ENCODE measurements around the gene EPHB2.

The EPHB2 gene

GRCh38 chr1:22889213-22889827, 178.7 kb downstream of the EPHB2 start:
- DNase-seq = peak in 1 of 2 donors; percentile 6

GRCh38 chr1:22892789-22893188, 182.2 kb downstream of the EPHB2 start:
- DNase-seq = no peak

GRCh38 chr1:22893292-22893691, 182.7 kb downstream of the EPHB2 start:
- no peak for DNase-seq

DNA sequence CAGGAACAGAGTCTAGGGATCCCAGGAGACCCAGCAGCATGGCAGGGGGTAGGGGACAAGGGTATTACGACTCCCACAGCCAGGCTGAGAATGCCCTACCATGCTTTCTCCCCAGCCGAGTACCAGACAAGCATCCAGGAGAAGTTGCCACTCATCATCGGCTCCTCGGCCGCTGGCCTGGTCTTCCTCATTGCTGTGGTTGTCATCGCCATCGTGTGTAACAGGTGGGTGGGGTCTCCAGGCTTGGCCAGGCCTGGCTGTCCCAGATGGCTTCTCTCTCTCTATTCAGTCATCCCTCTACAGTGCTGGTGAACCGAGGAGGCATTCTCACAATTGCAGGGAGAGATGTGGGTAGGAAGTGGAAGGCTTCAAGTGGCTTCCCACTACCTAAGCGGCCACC, 184.7 kb downstream of the EPHB2 start:
- no peak for DNase-seq

GRCh38 chr1:22896184-22896583, 185.5 kb downstream of the EPHB2 start:
- no peak for DNase-seq

GRCh38 chr1:22900451-22900850, 189.8 kb downstream of the EPHB2 start:
- DNase-seq = no peak

- no peak for DNase-seq
These were observed 192.5 kb downstream of the EPHB2 start for GRCh38 chr1:22903113-22903512.

GRCh38 chr1:22906968-22907367, 196.3 kb downstream of the EPHB2 start:
- no peak for DNase-seq

GRCh38 chr1:22907528-22907927, 196.9 kb downstream of the EPHB2 start:
- DNase-seq = no peak

DNA sequence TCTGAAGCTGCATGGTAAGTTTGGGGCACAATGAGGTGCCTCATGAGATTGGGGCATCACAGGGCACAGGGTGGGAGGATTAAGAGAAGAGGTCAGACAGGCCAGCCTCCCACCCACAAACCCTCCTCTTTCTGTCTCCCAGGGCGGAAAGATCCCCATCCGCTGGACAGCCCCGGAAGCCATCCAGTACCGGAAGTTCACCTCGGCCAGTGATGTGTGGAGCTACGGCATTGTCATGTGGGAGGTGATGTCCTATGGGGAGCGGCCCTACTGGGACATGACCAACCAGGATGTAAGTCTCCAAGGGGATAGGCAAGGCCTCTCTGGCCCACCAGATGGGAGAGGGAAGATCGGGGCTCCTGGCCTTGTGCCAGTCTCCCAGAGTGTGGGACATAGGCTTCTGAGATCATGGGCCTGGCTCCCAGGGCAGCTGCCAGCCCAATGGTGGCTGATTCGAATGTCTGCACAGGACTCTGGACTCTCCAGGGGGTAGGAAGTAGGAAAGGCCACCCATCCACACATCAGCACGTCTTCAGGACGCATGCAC, 198.3 kb downstream of the EPHB2 start:
- no peak for DNase-seq

DNA sequence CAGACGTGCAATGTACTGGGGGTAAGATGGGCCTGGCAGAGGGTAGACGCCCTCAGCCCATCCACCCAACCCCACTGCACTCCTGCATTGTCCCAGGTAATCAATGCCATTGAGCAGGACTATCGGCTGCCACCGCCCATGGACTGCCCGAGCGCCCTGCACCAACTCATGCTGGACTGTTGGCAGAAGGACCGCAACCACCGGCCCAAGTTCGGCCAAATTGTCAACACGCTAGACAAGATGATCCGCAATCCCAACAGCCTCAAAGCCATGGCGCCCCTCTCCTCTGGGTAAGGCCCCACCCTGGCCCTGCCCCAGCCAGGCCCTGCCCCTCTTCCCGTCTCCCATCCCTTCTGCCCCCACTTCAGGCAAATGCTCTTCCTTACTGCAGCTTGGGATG, 199.6 kb downstream of the EPHB2 start:
- DNase-seq = no peak

GRCh38 chr1:22910986-22911651, 200.5 kb downstream of the EPHB2 start:
- DNase-seq = no peak

DNA sequence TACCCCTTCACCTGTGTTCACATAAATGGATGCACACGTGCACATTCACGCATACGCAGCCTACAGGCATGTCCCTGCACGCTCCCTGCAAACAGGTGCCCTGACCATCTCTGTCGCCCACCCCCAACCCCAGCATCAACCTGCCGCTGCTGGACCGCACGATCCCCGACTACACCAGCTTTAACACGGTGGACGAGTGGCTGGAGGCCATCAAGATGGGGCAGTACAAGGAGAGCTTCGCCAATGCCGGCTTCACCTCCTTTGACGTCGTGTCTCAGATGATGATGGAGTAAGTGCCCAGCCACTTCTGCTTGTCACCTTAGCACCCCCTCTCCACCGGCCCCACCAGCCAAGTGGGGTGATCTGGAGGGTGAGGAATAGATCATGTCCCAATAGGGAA, 201.7 kb downstream of the EPHB2 start:
- DNase-seq = no peak

DNA sequence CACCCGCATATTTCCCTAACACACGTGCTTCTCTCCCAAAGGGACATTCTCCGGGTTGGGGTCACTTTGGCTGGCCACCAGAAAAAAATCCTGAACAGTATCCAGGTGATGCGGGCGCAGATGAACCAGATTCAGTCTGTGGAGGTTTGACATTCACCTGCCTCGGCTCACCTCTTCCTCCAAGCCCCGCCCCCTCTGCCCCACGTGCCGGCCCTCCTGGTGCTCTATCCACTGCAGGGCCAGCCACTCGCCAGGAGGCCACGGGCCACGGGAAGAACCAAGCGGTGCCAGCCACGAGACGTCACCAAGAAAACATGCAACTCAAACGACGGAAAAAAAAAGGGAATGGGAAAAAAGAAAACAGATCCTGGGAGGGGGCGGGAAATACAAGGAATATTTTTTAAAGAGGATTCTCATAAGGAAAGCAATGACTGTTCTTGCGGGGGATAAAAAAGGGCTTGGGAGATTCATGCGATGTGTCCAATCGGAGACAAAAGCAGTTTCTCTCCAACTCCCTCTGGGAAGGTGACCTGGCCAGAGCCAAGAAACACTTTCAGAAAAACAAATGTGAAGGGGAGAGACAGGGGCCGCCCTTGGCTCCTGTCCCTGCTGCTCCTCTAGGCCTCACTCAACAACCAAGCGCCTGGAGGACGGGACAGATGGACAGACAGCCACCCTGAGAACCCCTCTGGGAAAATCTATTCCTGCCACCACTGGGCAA, 202.9 kb downstream of the EPHB2 start:
- no peak for DNase-seq

DNA sequence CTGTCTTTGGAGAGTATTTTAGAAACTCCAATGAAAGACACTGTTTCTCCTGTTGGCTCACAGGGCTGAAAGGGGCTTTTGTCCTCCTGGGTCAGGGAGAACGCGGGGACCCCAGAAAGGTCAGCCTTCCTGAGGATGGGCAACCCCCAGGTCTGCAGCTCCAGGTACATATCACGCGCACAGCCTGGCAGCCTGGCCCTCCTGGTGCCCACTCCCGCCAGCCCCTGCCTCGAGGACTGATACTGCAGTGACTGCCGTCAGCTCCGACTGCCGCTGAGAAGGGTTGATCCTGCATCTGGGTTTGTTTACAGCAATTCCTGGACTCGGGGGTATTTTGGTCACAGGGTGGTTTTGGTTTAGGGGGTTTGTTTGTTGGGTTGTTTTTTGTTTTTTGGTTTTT, 203.5 kb downstream of the EPHB2 start:
- DNase-seq = no peak

DNA sequence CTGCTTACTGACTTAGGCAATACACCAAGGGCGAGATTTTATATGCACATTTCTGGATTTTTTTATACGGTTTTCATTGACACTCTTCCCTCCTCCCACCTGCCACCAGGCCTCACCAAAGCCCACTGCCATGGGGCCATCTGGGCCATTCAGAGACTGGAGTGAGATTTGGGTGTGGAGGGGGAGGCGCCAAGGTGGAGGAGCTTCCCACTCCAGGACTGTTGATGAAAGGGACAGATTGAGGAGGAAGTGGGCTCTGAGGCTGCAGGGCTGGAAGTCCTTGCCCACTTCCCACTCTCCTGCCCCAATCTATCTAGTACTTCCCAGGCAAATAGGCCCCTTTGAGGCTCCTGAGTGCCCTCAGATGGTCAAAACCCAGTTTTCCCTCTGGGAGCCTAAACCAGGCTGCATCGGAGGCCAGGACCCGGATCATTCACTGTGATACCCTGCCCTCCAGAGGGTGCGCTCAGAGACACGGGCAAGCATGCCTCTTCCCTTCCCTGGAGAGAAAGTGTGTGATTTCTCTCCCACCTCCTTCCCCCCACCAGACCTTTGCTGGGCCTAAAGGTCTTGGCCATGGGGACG, 204.1 kb downstream of the EPHB2 start:
- DNase-seq = no peak

GRCh38 chr1:22915231-22915630, 204.6 kb downstream of the EPHB2 start:
- no peak for DNase-seq

GRCh38 chr1:22915816-22916470, 205.3 kb downstream of the EPHB2 start:
- no peak for DNase-seq

DNA sequence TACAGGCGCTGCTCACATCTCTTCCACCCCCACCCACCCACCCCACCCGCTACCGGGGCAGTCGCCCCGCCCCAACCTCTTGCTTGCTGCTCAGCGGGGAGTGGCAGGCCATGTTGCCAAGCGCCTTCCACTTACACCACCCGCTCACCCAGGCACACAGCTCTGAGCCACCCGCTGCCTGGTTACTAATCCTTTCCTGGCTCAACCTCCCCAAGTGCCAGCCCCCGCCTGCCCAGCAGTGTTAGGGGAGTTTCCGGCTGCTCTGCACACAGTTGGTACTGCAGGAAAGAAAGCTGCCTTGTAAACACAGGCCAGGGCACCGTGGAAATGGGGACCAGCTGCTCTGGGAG, 205.8 kb downstream of the EPHB2 start:
- DNase-seq = no peak

- DNase-seq = no peak
These were observed 207.3 kb downstream of the EPHB2 start for GRCh38 chr1:22917989-22918388.

DNA sequence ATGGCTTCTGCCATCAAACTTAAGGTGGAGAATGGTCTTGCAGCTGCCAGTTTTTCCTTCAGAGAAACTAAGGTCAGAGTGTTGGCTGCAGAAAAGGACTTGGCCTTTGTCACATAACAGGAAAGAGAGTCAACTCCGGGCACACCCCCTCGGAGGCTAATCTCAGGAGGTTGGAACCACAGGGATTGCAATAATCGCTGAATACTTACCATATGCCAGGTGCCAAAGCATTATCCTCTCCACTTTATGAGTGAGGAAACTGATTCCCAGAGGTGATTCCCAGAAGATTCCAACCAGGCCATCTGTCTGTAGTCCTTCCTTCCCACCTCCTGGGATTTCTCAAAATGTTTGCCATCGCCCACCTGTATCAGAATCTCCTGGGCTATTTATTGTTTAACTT, 208.0 kb downstream of the EPHB2 start:
- no peak for DNase-seq

DNA sequence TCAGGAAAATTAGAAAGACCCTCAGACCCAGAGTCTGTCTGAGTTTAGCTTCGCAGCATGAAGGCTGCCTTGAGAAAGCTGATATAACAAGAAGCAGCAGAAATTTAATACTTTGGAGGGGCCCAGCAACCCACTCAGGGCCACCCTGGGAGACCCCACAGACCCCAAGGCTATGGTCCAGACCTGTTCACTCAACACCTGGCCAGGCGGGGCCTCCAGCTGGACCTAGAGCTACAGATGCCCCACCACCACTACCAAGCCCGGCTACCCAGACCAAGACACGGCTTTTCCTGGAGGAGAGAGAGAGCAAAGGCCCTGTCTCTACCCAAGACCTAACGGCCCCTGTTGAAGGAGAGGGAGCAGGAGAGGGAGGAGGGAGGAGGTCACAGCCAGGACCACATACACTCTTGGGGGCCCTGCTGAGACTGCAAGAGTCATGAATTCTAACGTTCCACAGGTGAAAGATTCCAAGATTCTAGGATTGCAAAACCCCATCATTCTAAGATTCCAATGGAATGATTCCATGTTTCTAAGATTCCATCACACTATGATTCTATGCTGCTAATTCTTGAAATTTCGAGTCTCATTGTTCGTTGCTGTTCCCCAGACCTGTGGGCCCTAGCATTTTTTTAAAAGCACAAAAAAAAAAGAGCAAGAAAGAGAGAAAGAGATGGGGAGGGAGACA, 208.8 kb downstream of the EPHB2 start:
- DNase-seq = no peak

Data from CD4-positive, alpha-beta T cell treated with Interleukin-1 beta for 1 hour (primary cell).